GM12891 (cell line): ENCODE results near the gene S100A16.
"Not testable (repeated sequence)": the region's sequence is repeated elsewhere in the genome, so short reads cannot be mapped to it uniquely, and the experiment has no call there.

ENCODE experiments used
- DNase-seq: peaks from one replicate; pipeline ENCODE4 v3.0.0; 2011; ENCODE audit warnings: low spot score; ENCODE audit not compliant: insufficient read length
- FAIRE-seq: peaks from 2 replicates; lab custom pipeline; 2011; peaks lifted over from hg19 to GRCh38; lab: Jason Lieb, UNC
- PAX5 ChIP-seq: IDR thresholded peaks from 2 replicates; pipeline ENCODE4 v1.6.1; 2011; ENCODE audit warnings: low read length, moderate library complexity, mild to moderate bottlenecking; ENCODE audit not compliant: insufficient read depth, severe bottlenecking
- POLR2A ChIP-seq: IDR thresholded peaks from 2 replicates; pipeline ENCODE4 v1.6.1; 2011; ENCODE audit warnings: low read depth, low read length, control low read depth
- POLR2AphosphoS5 ChIP-seq: IDR thresholded peaks from 2 replicates; pipeline ENCODE4 v1.6.1; 2011; ENCODE audit warnings: low read depth, low read length, control low read depth
- POU2F2 ChIP-seq: IDR thresholded peaks from 2 replicates; pipeline ENCODE4 v1.6.1; 2011; ENCODE audit warnings: low read depth, mild to moderate bottlenecking, control low read depth, low read length, moderate library complexity
- SPI1 ChIP-seq: IDR thresholded peaks from 2 replicates; pipeline ENCODE4 v1.6.1; 2011; ENCODE audit warnings: low read depth, low read length, control low read depth
- TAF1 ChIP-seq: IDR thresholded peaks from 2 replicates; pipeline ENCODE4 v1.6.1; 2011; ENCODE audit warnings: low read depth, low read length, control low read depth

Gene S100A16

DNA sequence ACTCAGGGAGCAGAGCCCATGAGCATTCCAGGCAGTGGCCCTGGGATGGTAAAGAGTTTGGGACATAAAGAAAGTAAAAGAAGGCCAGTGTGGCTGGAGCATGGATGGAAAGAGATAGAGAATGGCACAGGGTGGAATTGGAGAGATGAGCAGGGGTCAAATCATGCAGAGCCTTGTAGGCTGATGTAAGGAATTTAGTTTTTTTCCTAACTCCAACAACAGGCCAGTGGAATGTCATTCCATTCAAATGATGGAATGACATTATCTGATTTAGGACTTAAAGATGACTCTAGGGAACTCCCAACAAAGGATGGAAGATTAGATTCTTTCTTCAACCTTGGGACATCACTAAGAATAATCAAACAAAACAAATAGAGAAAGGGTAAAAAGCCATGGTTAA, 34.4 kb downstream of the S100A16 start:
- TF ChIP-seq SPI1 (no peak), POLR2AphosphoS5 (no peak), POLR2A (no peak), PAX5 (no peak), POU2F2 (no peak), TAF1 (no peak)
- DNase-seq (no peak), FAIRE-seq (no peak)

DNA sequence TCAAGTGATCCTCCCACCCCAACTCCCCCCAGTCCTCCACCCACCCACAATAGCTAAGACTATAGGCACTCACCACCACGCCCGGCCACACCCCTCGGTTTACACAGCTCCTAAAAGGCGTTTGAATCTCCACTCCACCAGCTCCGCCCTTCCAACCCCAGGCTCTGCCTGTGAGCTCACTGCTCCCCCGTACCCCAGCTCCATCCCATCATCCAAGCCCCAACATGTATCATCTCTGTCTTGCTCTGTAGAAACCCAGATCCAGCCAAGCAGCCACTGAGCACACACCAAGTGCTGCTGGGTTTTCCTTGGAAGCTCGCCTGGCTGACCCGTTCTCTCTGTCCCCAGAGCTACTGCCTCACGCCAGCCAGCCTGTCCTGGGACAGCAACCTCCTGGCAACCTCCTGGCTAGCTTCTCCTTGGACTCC, 35.3 kb downstream of the S100A16 start:
- DNase-seq, result no peak
- no peak for FAIRE-seq

DNA sequence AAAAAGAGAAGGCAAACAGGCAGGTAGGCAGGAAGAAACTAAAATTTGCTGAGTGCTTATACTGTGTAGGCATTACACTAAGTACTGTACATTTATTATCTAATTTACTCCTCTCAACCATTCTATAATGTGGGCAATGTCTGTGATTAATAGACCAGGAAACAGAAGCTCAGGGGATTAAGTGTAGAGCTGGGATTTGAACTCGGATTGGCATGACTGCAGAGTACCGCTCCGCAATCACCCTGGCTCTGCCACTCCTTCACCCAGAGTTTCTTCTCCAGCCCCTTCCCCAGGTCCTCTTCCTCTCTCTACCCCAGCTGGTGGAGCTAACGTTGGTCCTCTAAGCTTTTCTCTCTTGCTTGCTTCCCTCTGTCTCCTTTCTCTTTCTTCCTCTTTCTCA, 35.8 kb downstream of the S100A16 start:
- no peak for FAIRE-seq

More for the DNA sequence above, 35.3 kb downstream of the S100A16 start:
- TF ChIP-seq TAF1, result no peak
- no peak for TF ChIP-seq PAX5
- TF ChIP-seq POLR2AphosphoS5, result no peak
- no peak for TF ChIP-seq POU2F2
- no peak for TF ChIP-seq POLR2A

DNA sequence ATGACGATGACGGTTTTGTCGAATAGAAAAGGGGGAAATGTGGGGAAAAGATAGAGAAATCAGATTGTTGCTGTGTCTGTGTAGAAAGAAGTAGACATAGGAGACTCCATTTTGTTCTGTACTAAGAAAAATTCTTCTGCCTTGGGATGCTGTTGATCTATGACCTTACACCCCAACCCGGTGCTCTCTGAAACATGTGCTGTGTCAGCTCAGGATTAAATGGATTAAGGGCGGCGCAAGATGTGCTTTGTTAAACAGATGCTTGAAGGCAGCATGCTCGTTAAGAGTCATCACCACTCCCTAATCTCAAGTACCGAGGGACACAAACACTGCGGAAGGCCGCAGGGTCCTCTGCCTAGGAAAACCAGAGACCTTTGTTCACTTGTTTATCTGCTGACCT, 37.4 kb downstream of the S100A16 start:
- not testable (repeated sequence) for FAIRE-seq, DNase-seq

More for the DNA sequence above, 35.8 kb downstream of the S100A16 start:
- no peak for TF ChIP-seq SPI1
- TF ChIP-seq POLR2A, result no peak
- no peak for DNase-seq

DNA sequence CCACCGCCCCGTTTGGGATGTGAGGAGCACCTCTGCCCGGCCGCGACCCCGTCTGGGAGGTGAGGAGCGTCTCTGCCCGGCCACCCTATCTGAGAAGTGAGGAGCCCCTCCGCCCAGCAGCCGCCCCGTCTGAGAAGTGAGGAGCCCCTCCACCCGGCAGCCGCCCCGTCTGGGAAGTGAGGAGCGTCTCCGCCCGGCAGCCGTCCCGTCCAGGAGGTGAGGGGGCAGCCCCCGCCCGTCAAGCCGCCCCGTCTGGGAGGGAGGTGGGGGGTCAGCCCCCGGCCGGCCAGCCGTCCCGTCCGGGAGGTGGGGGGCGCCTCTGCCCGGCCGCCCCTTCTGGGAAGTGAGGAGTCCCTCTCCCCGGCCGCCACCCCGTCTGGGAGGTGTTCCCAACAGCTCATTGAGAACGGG, 37.9 kb downstream of the S100A16 start:
- not testable (repeated sequence) for DNase-seq, FAIRE-seq

DNA sequence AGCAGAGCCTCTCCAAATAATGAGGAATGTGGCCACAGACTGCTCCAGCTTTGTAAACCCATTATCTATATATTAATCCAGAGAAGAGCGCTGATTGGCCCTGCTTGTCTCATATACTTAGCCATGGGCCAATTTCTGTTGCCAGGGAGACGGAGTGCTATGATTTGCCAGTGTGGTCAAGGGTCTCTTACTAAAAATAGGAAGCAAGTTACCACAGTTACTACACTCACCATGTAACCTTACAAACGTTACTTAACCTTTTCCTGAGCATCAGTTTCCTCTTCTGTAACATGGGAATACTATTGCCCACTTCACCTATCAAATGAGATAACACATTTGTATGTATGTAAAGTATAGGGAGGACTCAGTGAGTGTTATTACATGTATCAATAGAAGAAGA, 39.6 kb downstream of the S100A16 start:
- FAIRE-seq, result no peak
- TF ChIP-seq SPI1 (no peak), POU2F2 (no peak), PAX5 (no peak), POLR2A (no peak)
- DNase-seq, result no peak

DNA sequence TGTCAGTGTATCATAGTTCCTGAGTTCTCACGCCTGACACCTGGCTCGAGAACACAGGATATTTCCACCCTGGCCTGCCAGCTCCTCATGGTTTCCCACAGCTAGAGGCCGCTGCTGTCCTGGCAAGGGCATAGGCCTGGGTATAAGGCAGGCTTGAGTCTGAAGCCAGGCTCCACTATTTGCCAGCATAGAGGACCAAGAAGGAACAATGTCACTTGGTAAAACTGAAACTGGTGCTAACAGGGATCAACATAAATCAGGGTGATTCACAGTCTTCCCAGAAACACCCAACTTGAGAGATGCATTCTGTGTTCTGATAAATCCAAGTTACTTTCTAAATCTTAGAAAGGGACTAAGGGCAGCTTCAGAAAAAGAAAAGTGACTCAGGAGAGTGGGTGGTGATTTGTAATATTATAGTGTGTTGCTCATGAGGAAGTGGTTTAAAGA, 40.3 kb downstream of the S100A16 start:
- no peak; the same call in 1 of the 2 replicates for TF ChIP-seq SPI1
- no peak for TF ChIP-seq POU2F2
- TF ChIP-seq TAF1, result no peak
- TF ChIP-seq PAX5, result no peak
- TF ChIP-seq POLR2A, result no peak
- no peak for TF ChIP-seq POLR2AphosphoS5
- FAIRE-seq (peak; percentile 57), DNase-seq (peak; percentile 51)

DNA sequence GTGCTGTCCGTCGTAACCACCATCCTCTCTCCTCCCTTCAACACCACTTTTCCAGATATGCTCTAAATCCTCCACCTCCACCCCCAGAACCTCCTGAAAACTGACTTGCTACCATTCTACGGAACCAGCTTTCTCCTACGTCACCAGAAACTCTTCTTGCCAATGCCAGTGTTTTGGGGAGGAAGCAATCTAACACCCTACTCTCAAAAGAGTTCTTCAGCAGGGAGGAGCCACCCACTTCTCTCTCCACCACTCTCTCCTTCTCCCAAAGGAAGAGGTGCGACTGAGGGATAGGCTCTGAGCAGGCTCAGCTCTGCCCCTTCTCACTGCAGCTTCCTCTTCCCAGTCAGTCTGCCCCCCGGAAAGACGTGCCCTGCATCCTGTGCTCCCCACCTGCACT, 41.2 kb downstream of the S100A16 start:
- DNase-seq, result no peak
- no peak for FAIRE-seq
- TF ChIP-seq TAF1 (no peak), POLR2AphosphoS5 (no peak)

DNA sequence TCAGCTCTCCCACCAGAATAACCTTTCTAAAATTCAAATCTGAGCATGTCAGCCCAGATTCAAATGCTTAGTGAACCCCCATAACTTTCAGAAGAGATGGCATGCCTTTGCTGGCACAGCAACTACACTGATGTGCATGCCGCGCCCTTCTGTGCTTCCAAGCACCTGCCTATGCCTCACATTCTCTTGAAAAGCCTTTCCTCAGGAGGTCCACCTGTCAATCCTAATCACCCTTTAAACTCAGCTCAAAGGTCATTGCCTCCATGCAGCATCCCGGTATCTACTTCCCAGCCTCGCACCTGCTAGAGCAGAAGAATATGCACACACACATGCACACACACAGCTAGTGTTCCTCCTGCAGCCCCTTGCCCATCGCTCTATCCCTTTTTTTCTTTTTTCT, 42.1 kb downstream of the S100A16 start:
- no peak for TF ChIP-seq PAX5
- no peak for TF ChIP-seq POU2F2
- no peak for TF ChIP-seq POLR2AphosphoS5
- TF ChIP-seq POLR2A, result no peak
- no peak for TF ChIP-seq TAF1
- TF ChIP-seq SPI1, result no peak
- DNase-seq (no peak), FAIRE-seq (no peak)

DNA sequence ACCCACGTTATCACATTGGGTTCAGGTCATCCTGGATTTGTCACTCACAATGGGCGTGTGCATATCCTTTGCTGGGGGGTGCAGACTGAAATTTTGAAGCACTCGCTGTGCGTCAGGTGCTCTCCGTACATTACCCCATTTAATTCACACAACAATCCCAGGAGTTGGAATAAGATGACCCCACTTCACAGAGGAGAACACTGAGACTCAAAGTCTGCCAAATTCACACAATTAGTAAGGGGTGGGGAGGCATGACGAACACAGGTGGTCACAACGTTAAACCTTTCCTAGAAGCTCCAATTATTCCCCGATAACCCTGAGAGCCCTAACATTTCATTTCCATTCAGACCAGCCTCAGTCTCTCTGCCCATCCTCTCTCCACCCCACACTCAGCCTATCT, 43.5 kb downstream of the S100A16 start:
- no peak for DNase-seq
- no peak for FAIRE-seq
- TF ChIP-seq PAX5 (no peak), POLR2A (no peak), TAF1 (no peak), POLR2AphosphoS5 (no peak), SPI1 (no peak), POU2F2 (no peak)

DNA sequence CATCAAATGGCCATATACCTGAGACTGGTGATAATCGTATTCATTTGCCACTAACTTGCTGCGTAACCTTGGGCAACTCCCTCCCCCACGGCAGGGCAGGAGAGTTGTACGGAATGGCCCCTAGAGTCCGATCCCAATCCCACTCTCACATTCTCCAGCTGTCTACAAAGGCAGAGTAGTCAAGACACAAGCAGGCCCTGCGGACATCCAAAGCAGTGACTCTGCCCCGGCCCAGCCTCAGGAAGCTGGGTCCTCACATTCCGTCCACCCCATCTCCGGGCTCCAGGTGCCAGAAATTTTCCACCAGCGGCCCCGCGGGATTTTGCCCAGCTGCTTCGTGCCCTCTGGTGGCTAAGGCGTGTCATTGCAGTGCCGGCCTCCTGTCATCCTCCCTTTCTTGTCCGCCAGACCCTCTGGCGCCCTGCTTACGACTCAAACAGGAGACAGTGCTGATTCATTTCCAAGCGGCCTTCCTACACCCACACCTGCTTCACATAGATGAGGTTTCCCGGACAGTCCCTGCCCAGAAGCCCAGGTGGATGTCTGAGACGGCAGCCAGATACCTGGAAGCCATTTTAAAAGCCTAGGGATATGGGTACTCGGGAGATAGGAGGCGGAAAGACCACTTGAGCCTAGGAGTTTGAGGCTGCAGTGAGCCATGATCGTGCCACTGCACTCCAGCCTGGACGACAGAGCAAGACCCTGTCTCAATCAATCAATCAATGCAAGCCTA, 44.4 kb downstream of the S100A16 start:
- FAIRE-seq (peak; percentile 91), DNase-seq (peak; percentile 68)
- TF ChIP-seq POLR2AphosphoS5, result no peak
- TF ChIP-seq TAF1, result no peak
- no peak for TF ChIP-seq SPI1
- no peak for TF ChIP-seq POU2F2
- TF ChIP-seq POLR2A, result no peak
- TF ChIP-seq PAX5, result no peak
